Tracheal epithelial cell (primary cell): ENCODE data around the gene DGCR8. TPM values are rescaled to one million over a fixed set of nuclear protein-coding genes. Genes with fewer than 3 reads are reported as not detected.

Source experiments
- total RNA-seq: library from RNA; depleted of rRNA; stranded (reverse); fragments of >200 nt; gene quantifications from 2 replicates; pipeline ENCODE4 v1.2.1, GENCODE V29; 2014

Gene DGCR8
- total RNA-seq: 18.5 and 21.0 TPM in 2 replicates

DNA sequence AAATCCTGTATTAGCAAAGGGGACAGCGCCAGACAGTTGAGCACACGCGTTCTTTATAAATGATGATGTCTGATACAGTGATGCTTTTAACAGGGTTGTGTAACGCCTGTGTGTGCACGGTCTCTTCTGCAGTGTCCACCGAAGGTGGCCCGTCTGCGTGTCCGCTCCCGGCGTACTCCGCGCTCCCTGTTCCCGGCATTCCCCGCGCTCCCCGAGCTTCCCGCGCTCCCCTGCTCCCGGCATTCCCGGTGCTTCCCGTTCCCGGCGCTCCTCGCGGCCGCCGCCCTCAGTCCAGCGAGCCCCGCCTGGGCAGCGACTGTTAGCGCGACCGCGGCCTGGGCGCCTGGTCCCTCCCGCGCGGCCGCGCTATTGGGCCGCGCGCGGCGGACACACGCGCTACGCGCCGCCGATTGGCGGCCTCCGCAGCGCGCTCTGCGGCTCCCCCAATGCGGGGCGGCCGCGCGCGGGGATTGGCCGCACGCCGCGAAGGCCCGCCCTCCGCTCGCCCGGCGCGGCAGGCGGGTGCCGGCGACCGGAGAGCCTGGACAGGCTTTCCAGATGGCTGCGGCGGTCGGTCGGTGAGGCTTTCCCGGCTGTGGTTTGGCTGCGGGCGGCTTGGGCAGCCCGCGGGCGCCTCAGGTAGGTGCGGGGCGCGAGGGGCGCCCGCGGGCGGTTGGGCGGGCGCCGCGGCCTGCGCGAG is at the start of gene DGCR8:
Gene DGCR8, plus strand, starts transcription at position 497 of the 700 bp plus-strand sequence. CDS start 5,723 bp downstream, outside the sequence.

DNA sequence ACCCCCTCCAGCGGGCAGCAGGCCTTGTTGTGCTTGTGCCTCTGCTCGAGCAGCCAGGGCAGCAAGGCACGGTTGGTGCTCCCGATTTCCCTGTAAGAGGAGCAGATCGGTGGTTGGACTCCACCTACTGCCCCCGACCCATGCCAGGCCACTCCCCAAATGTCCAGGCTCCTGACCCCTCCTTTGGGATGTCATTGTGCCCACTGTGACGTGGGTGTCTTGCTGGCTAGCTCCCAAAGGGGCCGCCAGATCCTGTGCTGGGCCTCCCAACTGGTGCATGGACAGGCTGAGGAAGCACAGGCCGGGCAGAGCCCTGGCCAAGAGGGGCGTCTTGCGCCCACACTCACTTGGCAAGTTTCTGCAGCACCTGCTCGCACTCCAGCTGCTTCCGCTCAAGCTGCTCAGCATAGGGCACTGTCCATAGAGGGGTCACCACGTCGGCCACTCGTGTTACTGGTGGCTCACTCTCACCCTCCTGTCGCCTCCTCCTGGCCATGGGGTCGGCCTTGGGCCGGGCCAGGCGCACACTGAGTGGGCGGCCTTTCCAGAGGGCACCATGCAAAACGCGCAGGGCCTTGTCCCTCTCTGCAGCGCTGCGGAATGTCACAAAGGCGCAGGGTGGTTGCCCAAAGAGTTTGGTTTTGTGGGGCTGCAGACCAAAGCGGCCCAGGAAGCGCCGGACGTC is 35.8 kb downstream of the DGCR8 start, which contains the start of gene RANBP1:
Gene RANBP1, plus strand, starts transcription at position 414 of the 685 bp plus-strand sequence. Its CDS starts 81 bp downstream, at position 495.

DNA sequence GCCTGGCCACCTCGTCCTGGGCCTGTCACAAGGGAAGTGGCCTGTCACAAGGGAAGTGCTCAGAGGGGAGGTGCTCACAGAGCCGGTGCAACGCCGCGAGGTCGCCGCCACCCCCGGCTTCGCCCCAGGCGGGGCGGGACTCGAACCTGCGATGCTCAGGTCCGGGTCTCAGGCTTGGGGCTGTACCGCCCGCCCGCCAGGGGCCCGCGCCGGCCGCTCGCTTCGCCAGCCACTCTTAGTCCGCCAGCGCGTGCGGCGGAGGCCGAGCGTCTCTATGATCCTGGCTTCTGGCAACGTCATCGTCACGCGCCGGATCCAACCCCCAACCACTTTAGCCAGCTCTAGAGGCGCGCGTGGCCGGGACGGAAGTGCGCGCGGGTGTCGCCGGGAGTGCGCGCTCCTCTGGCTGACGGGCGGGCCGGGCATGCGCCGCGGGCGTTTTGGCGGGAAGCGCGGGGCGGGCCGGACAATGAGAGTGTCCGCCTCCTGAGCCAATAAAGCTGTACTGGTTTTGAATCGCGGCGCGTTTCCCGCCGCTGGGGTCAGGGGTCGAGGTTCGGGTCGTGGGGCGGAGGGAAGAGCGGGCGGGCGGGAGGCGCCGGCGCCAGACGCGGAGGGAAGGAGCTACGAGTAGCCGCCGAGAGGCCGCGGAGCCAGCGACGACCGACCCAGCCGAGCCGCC is 37.1 kb downstream of the DGCR8 start, which contains the start of gene TRMT2A:
Gene TRMT2A, minus strand, starts transcription at position 276 of the 682 bp plus-strand sequence. CDS start 320 bp downstream, outside the sequence.

DNA sequence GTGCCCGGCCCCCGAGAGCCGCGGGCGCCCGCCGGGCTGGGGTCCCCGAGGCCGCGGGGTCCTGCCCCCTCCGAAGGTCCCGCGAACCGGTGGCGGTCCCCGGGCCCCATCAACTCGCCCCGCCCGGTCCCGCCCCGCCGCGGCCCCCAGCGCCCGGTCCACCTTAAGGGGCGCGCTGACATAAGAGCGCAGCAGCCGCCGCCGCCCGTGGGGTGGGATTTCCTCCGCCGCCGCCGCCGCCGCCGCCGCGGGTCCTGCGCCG is 51.5 kb downstream of the DGCR8 start, which contains the start of gene ZDHHC8:
Gene ZDHHC8, plus strand, starts transcription at position 208 of the 262 bp plus-strand sequence. CDS start 144 bp downstream, outside the sequence.

DNA sequence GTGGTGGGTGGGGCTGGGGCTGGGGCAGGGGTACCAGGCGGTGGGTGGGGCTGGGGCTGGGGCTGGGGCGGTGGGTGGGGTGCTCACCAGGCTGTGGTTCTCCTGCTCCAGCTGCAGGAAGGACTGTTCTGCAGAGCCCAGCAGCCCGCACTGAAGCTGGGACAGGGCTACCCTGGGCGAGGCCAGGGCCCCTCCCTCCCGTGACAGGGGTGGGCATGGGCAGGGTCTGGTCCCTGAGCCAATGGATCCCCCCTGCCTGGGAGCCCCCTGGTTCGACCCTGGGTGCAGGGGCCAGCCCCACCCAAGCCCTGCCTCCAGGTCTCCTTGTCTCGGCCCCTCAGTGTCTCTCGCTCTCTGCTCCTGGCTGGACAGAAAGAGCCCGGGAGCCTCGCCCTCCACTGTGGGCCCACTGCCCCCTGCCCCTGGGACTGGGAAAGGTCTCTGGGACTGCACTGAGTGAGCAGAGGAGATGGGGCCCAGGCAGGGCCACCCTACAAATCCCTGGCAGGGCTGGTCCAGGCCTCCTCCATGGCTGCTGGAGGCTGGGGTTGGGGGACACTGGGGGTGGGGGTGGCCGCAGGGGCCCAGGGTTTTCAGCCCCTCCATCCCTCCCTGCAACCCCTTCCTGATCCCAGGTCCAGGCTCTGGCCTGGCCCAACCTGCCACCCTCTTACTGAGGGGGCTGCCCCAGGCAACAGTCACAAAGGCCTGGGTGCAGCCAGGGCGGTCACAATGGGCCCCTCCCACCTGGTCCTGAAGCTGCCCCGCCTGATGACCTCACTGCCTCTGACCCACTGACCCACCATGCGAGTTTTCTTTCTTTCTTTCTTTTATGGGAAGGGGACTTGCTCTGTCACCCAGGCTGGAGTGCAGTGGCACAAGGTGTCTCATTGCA is 70.6 kb downstream of the DGCR8 start, which contains the start of gene CCDC188:
Gene CCDC188, minus strand, starts transcription at position 675 of the 895 bp plus-strand sequence. Its CDS starts 69 bp downstream, at position 606.

Other genes starting within 250 kb of the DGCR8 start
- 6.7 and 14.3 TPM in 2 replicates for gene GNB1L, start 225.4 kb upstream of the DGCR8 start, total RNA-seq
- 10.1 and 13.6 TPM in 2 replicates for gene RTL10, start 225.4 kb upstream of the DGCR8 start, total RNA-seq
- gene COMT, start 138.5 kb upstream of the DGCR8 start, total RNA-seq: 266 and 283 TPM in 2 replicates
- gene TXNRD2, start 138.4 kb upstream of the DGCR8 start, total RNA-seq: 9.0 and 10.6 TPM in 2 replicates
- gene ARVCF, start 63.4 kb upstream of the DGCR8 start, total RNA-seq: 7.9 and 27.5 TPM in 2 replicates
- 23.2 and 36.9 TPM in 2 replicates for gene TANGO2, start 59.1 kb upstream of the DGCR8 start, total RNA-seq
- 256 and 319 TPM in 2 replicates for gene RANBP1, start 35.9 kb downstream of the DGCR8 start, total RNA-seq
- gene TRMT2A, start 37.0 kb downstream of the DGCR8 start, total RNA-seq: 32.4 and 37.6 TPM in 2 replicates
- 4.3 and 5.5 TPM in 2 replicates for gene ZDHHC8, start 51.6 kb downstream of the DGCR8 start, total RNA-seq
- not detected in 2 replicates for gene CCDC188, start 70.8 kb downstream of the DGCR8 start, total RNA-seq
- gene RTN4R, start 188.1 kb downstream of the DGCR8 start, total RNA-seq: 4.9 and 6.5 TPM in 2 replicates
- gene DGCR6L, start 239.8 kb downstream of the DGCR8 start, total RNA-seq: 45.4 and 46.0 TPM in 2 replicates